GM12801 (cell line): ENCODE data around the gene PYCR2.

Experiments used
- CTCF ChIP-seq: IDR thresholded peaks from one replicate; pipeline ENCODE4 v1.5.1; 2011; ENCODE audit warnings: control low read depth; ENCODE audit not compliant: insufficient read length; ENCODE audit errors: extremely low read depth

Gene PYCR2

GRCh38 chr1:225881959-225882693 lies 41.9 kb downstream of the PYCR2 start, which contains the start of gene TMEM63A:
TSS of gene TMEM63A (minus strand) at chr1:225882380. CDS start at chr1:225877580, 4,800 bp downstream.
- no peak for TF ChIP-seq CTCF

DNA sequence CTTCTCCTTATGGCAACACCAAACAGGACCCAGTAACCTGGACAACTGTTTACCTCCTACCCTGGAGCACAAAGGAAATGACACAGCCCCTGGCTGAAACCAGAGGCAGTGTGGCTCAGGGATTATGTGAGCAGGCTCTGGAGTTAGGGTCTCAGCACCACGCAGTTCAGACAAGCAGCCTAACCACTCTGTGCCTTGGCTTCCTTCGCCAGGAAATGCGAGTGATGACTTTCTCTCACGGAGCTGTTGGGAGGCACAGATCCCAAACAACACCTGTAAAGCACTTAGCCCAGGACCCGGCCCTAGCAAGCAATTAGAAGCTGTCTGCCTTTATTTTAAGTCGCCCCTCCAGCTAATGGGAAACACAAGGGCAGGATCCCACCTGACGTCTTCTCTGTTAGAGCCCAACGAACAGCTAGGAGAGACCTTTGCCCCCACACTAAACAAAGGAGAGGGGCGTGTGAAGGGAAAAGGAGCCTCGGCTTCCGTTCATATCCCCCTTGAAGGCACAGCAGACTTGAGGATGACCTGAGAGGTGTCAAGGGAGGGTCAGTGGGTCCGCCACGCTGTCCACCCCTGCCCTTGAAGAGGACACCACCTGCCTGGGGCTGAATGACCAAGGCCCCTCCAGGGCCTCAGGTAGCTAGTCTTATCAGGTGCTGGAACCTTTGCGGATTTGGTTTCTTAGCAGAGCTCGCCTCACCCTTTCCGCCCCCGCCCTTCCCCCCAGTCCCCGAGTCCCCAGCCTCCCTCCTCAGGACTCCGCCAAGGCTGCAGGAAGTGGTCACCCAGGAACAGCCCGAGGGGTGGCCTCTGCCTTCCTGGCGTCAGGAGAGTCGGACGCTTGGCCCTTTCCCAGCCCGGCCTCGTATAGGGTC lies 42.7 kb downstream of the PYCR2 start:
- no peak for TF ChIP-seq CTCF

- no peak for TF ChIP-seq CTCF
Observed at GRCh38 chr1:225880636-225881035, 43.4 kb downstream of the PYCR2 start.

- no peak for TF ChIP-seq CTCF
Observed at GRCh38 chr1:225880222-225880588, 43.8 kb downstream of the PYCR2 start.

DNA sequence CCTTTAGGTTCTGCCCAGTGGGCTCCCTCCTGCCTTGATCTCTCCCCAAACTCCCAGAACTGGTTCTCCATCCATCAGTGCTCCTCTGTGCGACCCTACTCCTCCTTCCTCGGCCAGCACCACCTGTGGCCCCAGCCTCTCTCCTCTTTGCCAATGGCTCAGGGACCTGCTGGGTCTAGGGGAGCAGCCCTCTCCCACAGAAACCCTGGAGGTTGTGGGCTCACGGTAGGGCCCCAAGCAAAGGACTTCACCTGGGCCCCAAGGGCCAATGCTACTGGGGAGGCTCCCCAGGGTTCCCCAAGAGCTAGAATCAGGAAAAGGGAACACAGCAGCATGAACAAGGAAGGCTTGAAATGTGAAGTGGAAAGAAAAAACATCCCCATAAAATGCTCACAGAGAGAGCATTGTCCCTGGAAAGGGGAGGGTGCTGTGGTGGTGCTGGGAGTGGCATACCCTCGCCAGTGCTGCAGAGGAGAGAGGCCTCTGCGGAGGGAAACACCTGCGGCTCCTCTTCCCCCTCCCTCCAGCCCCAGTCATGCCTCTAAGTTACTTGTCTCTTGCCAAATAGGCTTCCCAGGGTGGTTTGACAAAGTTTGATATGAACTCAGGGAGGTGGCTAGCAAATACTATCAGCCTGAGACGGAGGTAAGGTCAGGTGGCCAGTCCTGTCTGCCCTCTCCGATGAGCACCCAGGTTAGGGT lies 44.4 kb downstream of the PYCR2 start:
- no peak for TF ChIP-seq CTCF

DNA sequence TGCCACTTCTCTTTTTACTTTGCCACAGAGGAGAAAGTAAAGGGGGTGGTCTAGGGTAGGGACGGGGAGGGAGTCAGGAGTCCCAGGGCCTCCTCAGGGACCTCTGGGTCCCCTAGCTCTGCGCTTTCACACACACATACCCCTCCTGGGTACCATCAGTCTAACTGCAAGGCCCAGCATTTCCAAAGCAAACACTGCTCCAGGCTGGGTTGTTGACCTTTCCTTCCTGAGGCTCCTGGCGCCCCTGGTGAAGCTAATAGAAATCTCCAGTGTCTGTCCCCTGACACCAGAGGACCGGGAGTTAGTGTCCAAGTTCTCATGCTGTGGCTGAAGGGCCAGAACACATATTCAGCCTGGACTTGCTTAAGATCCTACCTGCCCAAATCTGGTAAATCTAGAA lies 45.8 kb downstream of the PYCR2 start:
- no peak for TF ChIP-seq CTCF

DNA sequence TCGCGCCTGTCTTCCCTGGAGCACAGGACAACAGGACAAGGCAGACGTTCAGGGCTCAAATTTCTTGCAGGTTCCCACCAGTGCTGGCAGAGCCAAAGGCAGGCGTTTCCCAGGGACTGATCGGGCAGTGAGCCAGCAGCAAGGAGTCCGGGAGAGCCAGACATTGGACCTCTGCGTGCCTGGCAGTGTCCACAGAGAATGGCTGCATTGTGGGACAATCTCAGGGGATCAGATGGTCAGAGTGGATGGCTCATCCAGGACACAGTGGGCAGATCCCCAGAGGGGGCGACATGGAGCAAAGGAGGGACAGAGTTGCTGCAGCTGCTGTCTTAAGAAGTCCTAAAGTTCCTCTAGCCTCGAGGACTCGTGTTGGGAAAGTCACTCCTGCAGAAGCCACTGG lies 46.5 kb downstream of the PYCR2 start:
- no peak for TF ChIP-seq CTCF
